Measurements from ENCODE around the gene CECR2.

CECR2 gene

GRCh38 chr22:17334983-17335382, 34.3 kb upstream of the CECR2 start:
- H3K4me3 ChIP-seq (ENCODE audit: low read length), result no peak overlapping the region

GRCh38 chr22:17336061-17336460, 33.2 kb upstream of the CECR2 start:
- H3K4me3 ChIP-seq (ENCODE audit: low read length), result no peak overlapping the region
- no peak for TF ChIP-seq CTCF (IDR thresholded peaks at IDR 0.05; ENCODE audit: insufficient read depth, low read depth, low read length, missing control alignments)
- no peak for DNase-seq (ENCODE audit: low read depth)

More at GRCh38 chr22:17334983-17335382, 34.3 kb upstream of the CECR2 start:
- no peak for TF ChIP-seq CTCF (IDR thresholded peaks at IDR 0.05; ENCODE audit: insufficient read depth, low read depth, low read length, missing control alignments)
- DNase-seq (ENCODE audit: low read depth), result no peak

- no peak overlapping the region for H3K4me3 ChIP-seq (ENCODE audit: low read length)
Observed at GRCh38 chr22:17337639-17338038, 31.6 kb upstream of the CECR2 start.

GRCh38 chr22:17339095-17339693, 30.1 kb upstream of the CECR2 start:
- H3K4me3 ChIP-seq (ENCODE audit: low read length), result no peak overlapping the region
- peak; percentile 45 for DNase-seq (ENCODE audit: low read depth)
- no peak for TF ChIP-seq CTCF (IDR thresholded peaks at IDR 0.05; ENCODE audit: insufficient read depth, low read depth, low read length, missing control alignments)

More at GRCh38 chr22:17337639-17338038, 31.6 kb upstream of the CECR2 start:
- no peak for TF ChIP-seq CTCF (IDR thresholded peaks at IDR 0.05; ENCODE audit: insufficient read depth, low read depth, low read length, missing control alignments)
- DNase-seq (ENCODE audit: low read depth), result no peak

- no peak for TF ChIP-seq CTCF (IDR thresholded peaks at IDR 0.05; ENCODE audit: insufficient read depth, low read depth, low read length, missing control alignments)
- no peak overlapping the region for H3K4me3 ChIP-seq (ENCODE audit: low read length)
- no peak for DNase-seq (ENCODE audit: low read depth)
Observed at GRCh38 chr22:17342361-17342760, 26.9 kb upstream of the CECR2 start.

- TF ChIP-seq CTCF (IDR thresholded peaks at IDR 0.05; ENCODE audit: insufficient read depth, low read depth, low read length, missing control alignments), result no peak
- H3K4me3 ChIP-seq (ENCODE audit: low read length), result no peak overlapping the region
- no peak for DNase-seq (ENCODE audit: low read depth)
Observed at GRCh38 chr22:17343766-17344165, 25.5 kb upstream of the CECR2 start.

- TF ChIP-seq CTCF (IDR thresholded peaks at IDR 0.05; ENCODE audit: insufficient read depth, low read depth, low read length, missing control alignments), result no peak
- DNase-seq (ENCODE audit: low read depth), result no peak
- no peak overlapping the region for H3K4me3 ChIP-seq (ENCODE audit: low read length)
Observed at GRCh38 chr22:17346578-17346977, 22.7 kb upstream of the CECR2 start.
